ENCODE results near the gene PLB1. TPM values are rescaled to one million over a fixed set of nuclear protein-coding genes. Genes with fewer than 3 reads are reported as not detected.

Gene PLB1
- total RNA-seq, 4 donors from 2014 or later: 6.3 to 15.4 (median 10.9) TPM

DNA sequence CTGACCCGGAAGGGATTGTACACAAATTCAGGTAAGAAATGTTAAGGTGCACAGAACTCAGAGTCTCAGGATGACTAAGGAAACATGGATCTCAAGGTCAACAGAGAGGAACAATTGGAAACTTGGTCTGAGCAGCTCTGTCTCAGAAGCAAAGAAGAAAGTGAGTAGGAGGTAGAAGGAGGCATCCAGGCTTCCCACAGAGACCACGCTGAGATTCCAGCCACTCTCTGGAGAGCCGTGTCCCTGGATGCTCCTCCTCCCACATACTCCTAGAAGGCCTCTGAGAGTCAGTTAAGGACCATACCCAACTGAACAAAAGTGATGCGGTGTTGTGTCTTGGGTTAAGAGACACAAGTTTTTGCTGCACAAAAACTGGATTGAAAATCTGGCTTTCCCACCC is 8.6 kb upstream of the PLB1 start:
- TF ChIP-seq, protein P1, sequence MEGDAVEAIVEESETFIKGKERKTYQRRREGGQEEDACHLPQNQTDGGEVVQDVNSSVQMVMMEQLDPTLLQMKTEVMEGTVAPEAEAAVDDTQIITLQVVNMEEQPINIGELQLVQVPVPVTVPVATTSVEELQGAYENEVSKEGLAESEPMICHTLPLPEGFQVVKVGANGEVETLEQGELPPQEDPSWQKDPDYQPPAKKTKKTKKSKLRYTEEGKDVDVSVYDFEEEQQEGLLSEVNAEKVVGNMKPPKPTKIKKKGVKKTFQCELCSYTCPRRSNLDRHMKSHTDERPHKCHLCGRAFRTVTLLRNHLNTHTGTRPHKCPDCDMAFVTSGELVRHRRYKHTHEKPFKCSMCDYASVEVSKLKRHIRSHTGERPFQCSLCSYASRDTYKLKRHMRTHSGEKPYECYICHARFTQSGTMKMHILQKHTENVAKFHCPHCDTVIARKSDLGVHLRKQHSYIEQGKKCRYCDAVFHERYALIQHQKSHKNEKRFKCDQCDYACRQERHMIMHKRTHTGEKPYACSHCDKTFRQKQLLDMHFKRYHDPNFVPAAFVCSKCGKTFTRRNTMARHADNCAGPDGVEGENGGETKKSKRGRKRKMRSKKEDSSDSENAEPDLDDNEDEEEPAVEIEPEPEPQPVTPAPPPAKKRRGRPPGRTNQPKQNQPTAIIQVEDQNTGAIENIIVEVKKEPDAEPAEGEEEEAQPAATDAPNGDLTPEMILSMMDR (IDR thresholded peaks at IDR 0.05): no peak
- ATAC-seq (ENCODE audit: low FRiP score): no peak
- no peak for DNase-seq (ENCODE audit: low spot score)

DNA sequence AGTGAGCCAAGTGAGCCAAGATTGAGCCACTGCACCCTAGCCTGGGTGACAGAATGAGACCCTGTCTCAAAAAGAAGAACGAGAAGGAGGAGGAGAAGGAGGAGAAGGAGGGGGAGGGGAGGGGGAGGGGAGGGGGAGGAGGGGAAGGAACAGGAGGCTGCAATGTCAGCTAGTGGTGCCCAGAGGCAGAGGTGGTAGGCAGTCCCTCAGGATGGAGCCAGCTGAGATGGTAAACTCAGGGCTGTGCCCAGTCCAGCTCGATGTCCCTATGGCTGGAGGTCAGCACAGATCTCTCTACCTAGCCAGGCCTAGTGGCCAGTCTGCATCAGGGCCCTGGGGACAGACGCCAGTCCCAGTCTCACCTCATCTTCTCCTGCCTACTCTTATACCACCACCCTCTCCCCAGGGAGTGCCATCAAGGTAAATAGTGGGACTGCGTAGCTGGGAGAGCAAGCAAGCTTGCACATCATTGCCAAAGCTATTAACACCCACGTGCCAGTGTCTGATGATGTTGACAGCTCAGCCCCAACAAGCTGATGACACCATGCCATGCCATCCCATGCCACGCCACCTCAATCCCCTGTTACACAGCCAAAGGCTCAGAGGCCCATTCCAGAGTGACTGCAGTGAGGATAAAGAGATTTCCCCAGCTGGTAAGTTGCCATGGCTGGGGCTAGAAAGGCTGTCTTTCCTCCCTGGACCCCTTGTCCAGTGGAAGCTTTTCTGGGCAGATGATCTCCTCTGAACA is 7.6 kb upstream of the PLB1 start:
- DNase-seq (ENCODE audit: low spot score) (no peak), ATAC-seq (ENCODE audit: low FRiP score) (no peak)
- TF ChIP-seq, protein P1 (IDR thresholded peaks at IDR 0.05): no peak

DNA sequence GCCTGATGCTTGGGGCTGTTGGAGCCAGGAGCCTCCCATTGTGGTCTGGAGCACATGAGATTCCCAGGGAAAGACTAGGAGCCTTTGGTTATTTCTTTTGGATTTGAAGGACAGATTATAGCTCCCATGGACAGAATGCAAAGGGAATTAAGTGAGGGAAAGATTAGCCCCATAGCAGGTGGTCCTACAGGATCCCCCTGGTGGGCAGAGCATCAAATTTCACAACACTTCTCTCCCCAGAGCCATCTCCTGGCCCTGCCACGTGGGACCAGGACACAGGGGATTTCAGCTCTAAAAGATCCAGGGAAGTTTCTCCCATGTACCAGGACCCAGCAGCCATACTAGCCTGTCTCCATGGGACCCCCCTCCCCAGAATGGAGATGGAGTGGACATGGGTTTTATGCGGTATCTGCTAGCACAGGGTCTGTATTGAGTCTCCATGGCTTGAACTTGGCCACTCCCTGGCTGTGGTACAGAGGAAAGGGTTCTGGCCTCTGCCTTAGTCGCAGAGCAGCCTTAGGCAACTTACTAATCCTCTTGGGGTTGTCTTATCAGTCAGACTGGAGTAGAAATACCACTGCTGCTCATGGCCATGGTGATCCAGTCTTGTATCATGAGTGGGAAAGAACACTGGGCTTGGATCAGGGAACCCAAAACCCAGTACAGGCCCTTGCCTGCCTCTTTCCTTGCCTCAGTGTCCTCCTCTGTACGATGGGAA is 6.8 kb upstream of the PLB1 start:
- ATAC-seq (ENCODE audit: low FRiP score) (no peak), DNase-seq (ENCODE audit: low spot score) (no peak)
- TF ChIP-seq, protein P1 (IDR thresholded peaks at IDR 0.05): no peak

DNA sequence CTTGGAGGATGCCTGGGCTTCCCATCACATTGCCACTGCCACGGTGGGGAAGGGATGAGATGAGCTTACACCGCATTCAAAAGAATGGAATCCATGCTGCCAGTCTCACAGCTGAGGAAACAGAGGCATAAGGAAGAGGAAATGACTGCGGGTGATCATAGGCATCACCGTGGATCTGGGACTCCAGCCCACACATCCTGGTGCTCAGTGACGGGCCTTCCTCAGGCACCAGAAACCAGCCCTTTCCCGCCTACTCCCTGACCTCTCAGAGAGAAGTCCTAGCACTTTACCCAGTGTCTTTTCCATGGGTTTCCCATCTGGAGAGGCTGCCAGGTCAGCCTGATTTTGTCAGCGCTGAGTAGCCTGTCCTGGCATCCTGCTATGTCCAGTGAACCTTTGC is 5.3 kb upstream of the PLB1 start:
- DNase-seq (ENCODE audit: low spot score) (no peak), ATAC-seq (ENCODE audit: low FRiP score) (no peak)
- TF ChIP-seq, protein P1 (IDR thresholded peaks at IDR 0.05): no peak

DNA sequence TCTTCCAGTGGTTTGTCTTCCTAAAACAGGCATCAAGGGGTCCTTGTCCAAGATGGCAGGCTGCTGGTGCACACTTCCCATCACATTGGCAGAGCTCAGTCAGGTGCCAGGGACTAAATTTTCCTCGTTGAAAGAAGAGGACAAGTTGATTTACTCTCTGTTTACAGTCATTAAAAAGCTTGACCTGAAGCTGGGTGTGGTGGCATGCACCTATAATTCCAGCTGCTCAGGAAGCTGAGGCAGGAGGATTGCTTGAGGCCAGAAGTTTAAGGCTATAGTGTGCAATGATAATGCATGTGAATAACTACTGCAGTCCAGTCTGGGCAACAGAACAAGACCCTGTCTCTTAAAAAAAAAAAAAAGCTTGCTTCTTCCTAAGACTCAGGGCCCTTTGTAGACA is 3.6 kb upstream of the PLB1 start:
- DNase-seq (ENCODE audit: low spot score) (no peak), ATAC-seq (ENCODE audit: low FRiP score) (no peak)
- TF ChIP-seq, protein P1 (IDR thresholded peaks at IDR 0.05): no peak

DNA sequence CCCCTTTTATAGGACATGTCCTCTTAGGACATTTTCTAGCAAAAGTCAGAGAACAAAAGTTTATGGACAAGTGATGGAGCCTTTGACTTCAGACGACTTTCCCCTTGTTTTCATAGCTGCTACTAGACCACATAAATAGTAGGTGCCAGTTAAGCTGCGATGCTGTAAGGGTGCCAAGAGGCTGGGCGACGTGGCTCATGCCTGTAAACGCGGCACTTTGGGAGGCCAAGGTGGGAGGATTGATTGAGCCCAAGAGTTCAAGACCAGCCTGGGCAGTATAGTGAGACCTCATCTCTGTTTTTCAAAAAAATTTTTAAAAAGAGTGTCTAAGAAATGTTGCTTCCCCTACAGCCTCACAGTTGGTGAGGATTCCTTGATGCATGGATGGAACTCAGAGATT is 2.2 kb upstream of the PLB1 start:
- ATAC-seq (ENCODE audit: low FRiP score) (no peak), DNase-seq (ENCODE audit: low spot score) (no peak)
- TF ChIP-seq, protein P1 (IDR thresholded peaks at IDR 0.05): no peak

DNA sequence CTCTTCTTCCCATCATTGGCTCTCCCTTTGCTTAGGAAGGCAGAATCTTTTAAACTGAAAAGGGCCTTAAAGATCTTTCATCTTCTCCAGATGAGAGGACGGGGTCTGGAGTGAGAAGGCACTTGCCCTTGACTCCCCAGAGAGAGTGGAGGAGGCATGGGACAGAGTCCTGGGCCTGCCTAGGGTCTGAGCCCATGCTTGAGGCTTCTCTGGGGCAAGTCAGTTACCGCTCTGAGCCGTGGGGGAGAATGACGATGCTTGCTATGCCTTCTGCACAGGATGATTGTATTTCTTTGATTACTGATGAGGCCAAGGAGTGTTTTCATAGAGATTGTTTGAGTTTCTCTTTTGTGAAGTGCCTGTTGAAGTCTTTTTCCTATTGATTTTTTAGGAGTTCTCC is 921 bp downstream of the PLB1 start:
- DNase-seq (ENCODE audit: low spot score) (no peak), ATAC-seq (ENCODE audit: low FRiP score) (no peak)
- TF ChIP-seq, protein P1 (IDR thresholded peaks at IDR 0.05): no peak

Measured in omental fat pad (tissue), 4 donors.